PC-3 (cell line): Measurements from ENCODE around the gene IRX5. TPM values are rescaled to one million over a fixed set of nuclear protein-coding genes. Genes with fewer than 3 reads are reported as not detected.

Experiments
- ATAC-seq: fragments of 200-7000 bp; cut with Tn5 transposase; 2 replicates; pipeline ENCODE4 v1.9.1; 2020; ENCODE audit warnings: mild to moderate bottlenecking, moderate library complexity
- BruUV-seq: library from RNA; stranded (reverse); fragments of 400-500 nt; replicated peaks from 2 replicates; lab custom pipeline; 2021; lab: Mats Ljungman, UMichigan
- CTCF ChIA-PET: fragments of 300-600 bp; sonication (Branson Sonifier 250); formaldehyde crosslinking; loops from one replicate; lab custom pipeline; 2022; ENCODE audit warnings: antibody characterized with exemption; lab: Charles Lee
- POLR2A ChIA-PET: fragments of 300-600 bp; sonication (Branson Sonifier 250); formaldehyde crosslinking; loops from one replicate; lab custom pipeline; 2022; ENCODE audit warnings: antibody characterized with exemption; ENCODE audit not compliant: unreplicated experiment; lab: Charles Lee
- DNase-seq: peaks from one replicate; pipeline ENCODE4 v3.0.0-alpha.2; 2015
- H2AFZ ChIP-seq: fragments of 300-600 bp; sonication (generic); 2 replicates; pipeline ENCODE4 v1.6.0; 2016; ENCODE audit warnings: antibody characterized with exemption, low read length
- H3F3A ChIP-seq: fragments of 300-600 bp; sonication (generic); one replicate; pipeline ENCODE4 v1.6.0; 2017; ENCODE audit warnings: antibody characterized with exemption, low read length, control low read depth, mild to moderate bottlenecking; ENCODE audit not compliant: unreplicated experiment
- H3K27ac ChIP-seq: fragments of 300-600 bp; sonication (generic); 2 replicates; pipeline ENCODE4 v1.5.1; 2016; ENCODE audit warnings: mild to moderate bottlenecking, low read length
- H3K27me3 ChIP-seq: fragments of 300-600 bp; sonication (generic); 2 replicates; pipeline ENCODE4 v1.6.1; 2016; ENCODE audit warnings: low read length, mixed read lengths
- H3K36me3 ChIP-seq: fragments of 300-600 bp; sonication (generic); 2 replicates; pipeline ENCODE4 v1.6.1; 2016; ENCODE audit warnings: low read depth, mixed run types, low read length, mixed read lengths
- H3K4me1 ChIP-seq: fragments of 300-600 bp; sonication (generic); 2 replicates; pipeline ENCODE4 v1.5.1; 2016; ENCODE audit warnings: low read length; ENCODE audit not compliant: insufficient read depth
- H3K4me2 ChIP-seq: fragments of 300-600 bp; sonication (generic); 2 replicates; pipeline ENCODE4 v1.6.0; 2016; ENCODE audit warnings: low read length
- H3K4me3 ChIP-seq: fragments of 300-600 bp; sonication (generic); 2 replicates; pipeline ENCODE4 v1.5.1; 2016; ENCODE audit warnings: mild to moderate bottlenecking, low read length, mixed read lengths
- H3K79me2 ChIP-seq: fragments of 300-600 bp; sonication (generic); 2 replicates; pipeline ENCODE4 v1.6.1; 2017; ENCODE audit warnings: low read length, mixed read lengths
- H3K9ac ChIP-seq: fragments of 300-600 bp; sonication (generic); 2 replicates; pipeline ENCODE4 v1.6.0; 2016; ENCODE audit warnings: mild to moderate bottlenecking, low read length
- H3K9me2 ChIP-seq: fragments of 300-600 bp; sonication (generic); replicated peaks from 2 replicates; pipeline ENCODE4 v1.6.1; 2016; ENCODE audit warnings: mixed run types, low read length, mixed read lengths
- H3K9me3 ChIP-seq: fragments of 300-600 bp; sonication (generic); 2 replicates; pipeline ENCODE4 v1.6.1; 2016; ENCODE audit warnings: low read length, mixed read lengths
- H4K20me1 ChIP-seq: fragments of 300-600 bp; sonication (generic); 2 replicates; pipeline ENCODE4 v1.6.1; 2016; ENCODE audit warnings: low read length, mixed read lengths
- EZH2 ChIP-seq: fragments of 300-600 bp; sonication (generic); IDR thresholded peaks from one replicate; pipeline ENCODE4 v1.6.1; 2017; ENCODE audit warnings: antibody characterized with exemption, mild to moderate bottlenecking, low read length; ENCODE audit not compliant: unreplicated experiment
- EZH2phosphoT487 ChIP-seq: fragments of 300-600 bp; sonication (generic); IDR thresholded peaks from 2 replicates; pipeline ENCODE4 v1.6.1; 2018; ENCODE audit warnings: mild to moderate bottlenecking, antibody characterized with exemption, low read length, borderline replicate concordance
- intact Hi-C: fragments of 100-400 bp; cut with micrococcal nuclease; formaldehyde crosslinking; loops from 2 replicates; pipeline ENCODE4 v1.9.0; 2023
- total RNA-seq: library from RNA; depleted of rRNA; stranded (reverse); fragments of >200 nt; gene quantifications from 2 replicates; pipeline ENCODE4 v1.2.3, GENCODE V29; 2014
- TF ChIP-seq, protein P1 (sequence below): fragments of 300-600 bp; sonication (generic); conservative IDR thresholded peaks from 2 replicates; pipeline ENCODE4 v1.5.1; 2017; ENCODE audit warnings: antibody characterized with exemption, low read depth, mild to moderate bottlenecking, low read length

IRX5 gene
- total RNA-seq, 1 experiment from 2014 or later, result 0.22 TPM

- Histone ChIP-seq H3K9me2 (no peaks in the 10 kb centered on the region), H3K9me3 (no peaks in the 10 kb centered on the region), H3F3A (no peaks in the 10 kb centered on the region), H3K4me3 (no peak overlapping the region), H4K20me1 (no peaks in the 10 kb centered on the region), H3K9ac (no peak overlapping the region), H3K4me2 (no peak overlapping the region), H2AFZ (no peak overlapping the region), H3K27me3 (no peaks in the 10 kb centered on the region), H3K79me2 (no peaks in the 10 kb centered on the region), H3K27ac (no peak overlapping the region), H3K4me1 (no peaks in the 10 kb centered on the region), H3K36me3 (no peaks in the 10 kb centered on the region)
- no TSS peak for BruUV-seq
- intact Hi-C loops, result no loop called here
- TF ChIP-seq EZH2, result no peak
- TF ChIP-seq, protein P1, sequence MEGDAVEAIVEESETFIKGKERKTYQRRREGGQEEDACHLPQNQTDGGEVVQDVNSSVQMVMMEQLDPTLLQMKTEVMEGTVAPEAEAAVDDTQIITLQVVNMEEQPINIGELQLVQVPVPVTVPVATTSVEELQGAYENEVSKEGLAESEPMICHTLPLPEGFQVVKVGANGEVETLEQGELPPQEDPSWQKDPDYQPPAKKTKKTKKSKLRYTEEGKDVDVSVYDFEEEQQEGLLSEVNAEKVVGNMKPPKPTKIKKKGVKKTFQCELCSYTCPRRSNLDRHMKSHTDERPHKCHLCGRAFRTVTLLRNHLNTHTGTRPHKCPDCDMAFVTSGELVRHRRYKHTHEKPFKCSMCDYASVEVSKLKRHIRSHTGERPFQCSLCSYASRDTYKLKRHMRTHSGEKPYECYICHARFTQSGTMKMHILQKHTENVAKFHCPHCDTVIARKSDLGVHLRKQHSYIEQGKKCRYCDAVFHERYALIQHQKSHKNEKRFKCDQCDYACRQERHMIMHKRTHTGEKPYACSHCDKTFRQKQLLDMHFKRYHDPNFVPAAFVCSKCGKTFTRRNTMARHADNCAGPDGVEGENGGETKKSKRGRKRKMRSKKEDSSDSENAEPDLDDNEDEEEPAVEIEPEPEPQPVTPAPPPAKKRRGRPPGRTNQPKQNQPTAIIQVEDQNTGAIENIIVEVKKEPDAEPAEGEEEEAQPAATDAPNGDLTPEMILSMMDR, result no peak
- no peak for TF ChIP-seq EZH2phosphoT487
- DNase-seq (no peak), ATAC-seq (no peak)
- ChIA-PET POLR2A (no interaction called here), CTCF (no interaction called here)
Measured at GRCh38 chr16:54964239-54964638, 33.6 kb downstream of the IRX5 start.

DNA sequence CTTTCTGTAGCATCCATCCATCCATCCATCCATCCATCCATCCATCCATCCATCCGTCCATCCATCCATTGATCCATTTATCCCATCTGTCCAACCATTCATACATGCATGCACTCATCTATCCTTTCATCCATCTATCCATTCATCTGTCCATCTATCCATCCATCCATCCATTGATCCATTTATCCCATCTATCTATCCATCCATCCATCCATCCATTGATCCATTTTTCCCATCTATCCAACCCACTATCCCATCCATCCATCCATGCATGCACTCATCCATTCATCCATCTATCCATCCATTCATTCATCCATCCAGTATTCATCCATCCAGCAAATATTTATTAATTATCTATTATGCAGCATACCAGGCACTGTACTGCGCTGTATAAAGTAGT is 34.8 kb downstream of the IRX5 start:
- BruUV-seq, result no TSS peak
- POLR2A ChIA-PET, result no interaction called here

GRCh38 chr16:54968011-54968410 is 37.3 kb downstream of the IRX5 start:
- Histone ChIP-seq H4K20me1 (no peaks in the 10 kb centered on the region), H3K4me1 (no peaks in the 10 kb centered on the region), H3K4me2 (no peak overlapping the region), H3F3A (no peaks in the 10 kb centered on the region), H3K4me3 (no peak overlapping the region), H3K9me3 (no peaks in the 10 kb centered on the region), H2AFZ (no peak overlapping the region), H3K27me3 (no peaks in the 10 kb centered on the region), H3K27ac (no peak overlapping the region), H3K36me3 (no peaks in the 10 kb centered on the region), H3K9ac (no peak overlapping the region), H3K9me2 (no peaks in the 10 kb centered on the region), H3K79me2 (no peaks in the 10 kb centered on the region)
- CTCF ChIA-PET, result no interaction called here
- intact Hi-C loops, result no loop called here
- ATAC-seq, result no peak
- POLR2A ChIA-PET, result no interaction called here
- no peak for DNase-seq
- no peak for TF ChIP-seq EZH2phosphoT487
- TF ChIP-seq EZH2, result no peak
- TF ChIP-seq, protein P1, result no peak
- no TSS peak for BruUV-seq

More for the DNA sequence above, 34.8 kb downstream of the IRX5 start:
- H3K36me3 ChIP-seq, result no peaks in the 10 kb centered on the region
- intact Hi-C loops, result no loop called here
- no peak overlapping the region for H2AFZ ChIP-seq
- no peak overlapping the region for H3K27ac ChIP-seq
- no peak overlapping the region for H3K4me3 ChIP-seq
- CTCF ChIA-PET, result no interaction called here
- no peaks in the 10 kb centered on the region for H4K20me1 ChIP-seq
- no peaks in the 10 kb centered on the region for H3K9me3 ChIP-seq
- no peaks in the 10 kb centered on the region for H3K4me1 ChIP-seq
- H3K9ac ChIP-seq, result no peak overlapping the region
- no peak overlapping the region for H3K4me2 ChIP-seq
- no peaks in the 10 kb centered on the region for H3F3A ChIP-seq
- DNase-seq (no peak), ATAC-seq (no peak)
- H3K27me3 ChIP-seq, result no peaks in the 10 kb centered on the region
- no peak for TF ChIP-seq EZH2phosphoT487
- TF ChIP-seq, protein P1, result no peak
- no peak for TF ChIP-seq EZH2
- no peaks in the 10 kb centered on the region for H3K9me2 ChIP-seq
- H3K79me2 ChIP-seq, result no peaks in the 10 kb centered on the region
